ENCODE results near the gene STIMATE.

Gene STIMATE

DNA sequence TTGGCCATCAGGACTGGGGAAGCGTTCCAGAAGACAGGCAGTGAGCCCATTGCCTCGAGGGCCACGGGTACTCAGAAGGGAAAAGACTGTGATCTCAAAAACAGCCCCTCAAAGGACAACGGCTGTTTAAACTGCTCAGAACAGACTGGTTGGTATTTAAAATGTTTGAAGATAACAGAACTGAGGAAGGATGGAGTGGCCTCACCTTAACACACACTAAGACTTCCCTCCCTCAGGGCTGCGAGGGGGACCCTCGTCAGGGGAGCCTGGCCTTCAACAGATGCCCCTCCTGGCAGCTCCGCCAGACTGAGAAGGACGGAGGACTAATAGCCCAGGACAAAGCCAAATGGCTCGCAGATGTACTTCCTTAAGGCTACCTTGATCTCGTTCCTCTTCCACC lies 2.6 kb downstream of the STIMATE start:
- DNase-seq: no peak

DNA sequence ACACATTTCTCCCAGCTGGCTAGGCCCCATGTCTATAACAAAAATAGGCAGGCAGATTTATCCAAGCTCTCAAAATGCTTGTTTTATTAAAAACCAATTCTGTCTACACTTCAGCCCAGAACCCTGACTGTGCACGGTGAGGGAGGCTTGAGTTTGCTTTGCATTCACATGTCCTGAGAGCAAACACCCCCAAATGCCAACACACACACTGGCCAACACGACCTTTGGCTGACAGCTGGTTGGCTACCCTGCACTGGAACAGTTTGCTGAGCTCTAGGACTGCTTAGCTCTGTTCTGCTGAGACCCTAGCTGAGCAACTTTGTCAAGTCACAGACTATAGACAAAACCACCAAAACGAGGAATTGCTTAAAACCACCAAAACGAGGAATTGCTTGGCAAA lies 3.6 kb downstream of the STIMATE start:
- peak in 1 of 56 donors; percentile 18 for DNase-seq

DNA sequence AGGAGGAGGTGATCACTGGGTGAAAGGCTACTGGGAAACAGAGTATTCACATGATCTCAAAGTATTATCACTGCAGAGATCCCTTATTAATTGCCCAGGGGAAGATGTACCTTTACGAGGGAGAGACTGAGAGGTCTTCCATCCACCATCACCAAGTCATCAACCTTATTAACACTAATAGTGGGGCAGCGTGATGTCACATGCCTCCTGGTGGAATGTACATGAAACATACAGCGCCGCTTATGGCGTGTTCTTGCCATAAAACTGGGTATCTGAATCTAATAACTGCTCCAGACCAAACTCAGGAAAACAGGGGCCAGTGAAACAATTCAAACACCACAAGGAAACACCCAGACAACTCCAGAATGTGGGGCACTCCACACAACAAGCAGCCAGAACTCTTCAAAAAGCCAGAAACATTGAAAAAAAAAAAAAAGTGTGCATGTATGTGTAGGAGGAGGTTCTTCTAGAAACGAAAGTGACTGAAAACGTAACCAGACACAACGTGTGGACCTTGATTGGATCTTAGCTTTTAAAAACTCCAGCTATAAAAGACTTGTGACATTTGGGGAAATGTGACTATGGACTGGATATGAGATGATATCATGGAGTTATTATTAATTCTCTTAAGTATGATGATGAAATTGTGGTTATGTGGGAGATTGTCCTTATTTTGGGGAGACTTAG lies 4.6 kb downstream of the STIMATE start:
- DNase-seq: no peak

DNA sequence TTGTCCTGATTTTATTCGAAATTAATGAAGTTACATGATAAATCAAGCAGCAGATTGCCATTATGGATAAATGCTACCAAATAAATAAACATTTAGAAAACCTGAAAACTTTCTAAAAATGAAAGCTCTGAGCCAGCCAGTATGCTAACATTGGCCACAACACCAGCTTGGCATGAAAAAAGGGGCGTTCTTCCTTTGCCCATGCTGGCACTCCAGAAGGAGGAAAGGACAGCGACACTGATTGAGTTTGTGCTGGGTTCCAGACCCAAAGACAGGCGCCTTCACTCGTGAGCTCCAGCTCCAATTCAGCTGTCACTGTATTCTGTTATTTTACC lies 5.1 kb downstream of the STIMATE start:
- DNase-seq: peak in 1 of 56 donors; percentile 6

DNA sequence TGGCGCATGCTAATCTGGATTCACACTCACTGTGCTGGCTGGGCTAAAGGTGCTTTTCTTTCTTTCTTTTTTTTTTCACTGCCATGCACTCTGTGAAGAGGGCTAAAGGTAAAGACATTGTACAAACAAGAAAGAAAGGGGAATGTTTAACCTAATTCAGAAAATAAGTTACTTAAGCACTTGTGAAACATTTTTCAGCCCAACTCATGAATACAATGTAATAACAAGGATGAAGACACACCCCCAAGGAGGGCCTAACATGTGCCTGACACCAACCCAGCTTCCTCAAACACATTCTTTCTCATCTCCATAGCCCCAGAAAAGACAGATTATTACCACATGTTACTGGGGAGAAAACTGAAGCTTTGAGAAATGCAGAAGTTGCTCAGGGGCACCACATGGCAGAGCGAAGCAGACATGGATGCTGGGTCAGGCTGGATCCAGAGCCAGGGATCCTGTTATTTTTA lies 5.7 kb downstream of the STIMATE start:
- no peak for DNase-seq

DNA sequence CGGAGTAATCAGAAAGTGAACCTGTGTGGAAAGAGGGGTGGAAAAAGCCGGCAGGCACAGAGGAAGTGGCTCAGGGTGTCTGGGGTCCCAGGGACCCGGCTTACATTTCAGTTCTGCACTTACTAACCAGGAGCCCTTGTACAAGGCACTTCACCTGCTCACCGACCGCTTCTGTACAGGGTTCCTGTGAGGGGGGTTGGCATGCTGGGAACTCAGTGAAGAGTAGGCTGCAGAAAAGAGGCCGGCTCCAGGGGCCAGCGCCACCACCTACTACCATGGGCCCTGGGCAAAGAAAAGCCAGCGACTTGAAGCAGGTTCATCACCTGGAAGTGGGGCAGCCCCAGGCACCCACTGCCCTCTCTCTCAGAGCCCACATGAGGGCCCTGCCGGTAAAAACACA lies 6.2 kb downstream of the STIMATE start:
- no peak for DNase-seq

DNA sequence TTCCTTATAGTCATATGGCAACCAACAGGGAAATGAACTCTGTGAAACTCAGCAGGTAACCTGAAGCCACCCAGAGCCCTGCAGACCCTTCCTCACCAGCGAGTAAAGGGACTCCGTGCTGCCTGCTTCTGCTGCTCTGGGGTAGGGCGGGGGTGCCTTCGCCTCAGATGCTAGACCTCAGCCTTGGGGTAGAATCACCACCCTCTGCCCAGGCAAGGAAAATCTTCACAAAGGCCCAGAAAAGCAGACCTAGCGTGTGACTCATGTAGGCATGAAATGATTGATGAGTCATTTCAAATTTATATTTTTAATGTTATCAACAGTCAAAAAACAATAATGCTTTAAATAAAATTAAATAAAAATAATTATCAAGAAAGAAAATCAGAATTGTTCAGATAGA lies 6.6 kb downstream of the STIMATE start:
- DNase-seq: no peak

DNA sequence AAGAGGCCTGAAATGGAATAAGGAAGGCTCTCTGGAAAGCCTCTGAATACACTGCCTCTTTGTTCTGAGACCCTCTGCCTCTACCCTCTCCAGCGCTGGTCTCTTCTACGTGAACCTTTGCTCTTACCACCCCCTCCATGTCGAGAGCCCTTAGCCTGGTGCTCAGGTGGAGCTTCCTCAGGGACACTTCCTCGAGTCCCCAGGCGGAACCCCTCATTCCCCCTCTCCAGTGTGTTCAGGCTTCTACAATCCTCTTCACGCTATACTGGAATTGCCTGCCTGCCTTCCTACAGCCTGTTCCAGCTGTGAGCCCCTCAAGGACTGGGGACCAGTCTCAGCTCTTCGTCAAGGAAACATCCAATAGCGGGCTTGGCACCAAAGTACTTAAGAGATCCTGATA lies 7.4 kb downstream of the STIMATE start:
- DNase-seq: no peak

DNA sequence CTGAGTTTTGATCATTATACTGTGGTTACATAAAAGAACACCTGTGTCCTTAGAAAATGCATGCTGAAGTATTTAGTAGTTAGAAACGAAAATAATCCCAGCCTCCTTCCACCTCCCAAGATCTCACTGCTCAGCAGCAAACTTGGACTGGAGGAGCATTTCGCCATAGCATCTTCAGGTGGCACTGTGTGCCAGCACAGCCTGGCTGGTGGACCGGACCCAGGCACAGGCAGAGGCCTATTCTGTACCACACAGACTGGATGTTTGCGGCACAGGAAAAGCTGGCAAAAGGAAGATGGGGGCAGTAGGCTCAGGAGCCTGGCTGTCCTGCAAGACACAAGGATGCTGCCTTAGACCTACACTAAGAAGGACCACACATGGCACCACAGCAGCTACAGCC lies 10.2 kb downstream of the STIMATE start:
- DNase-seq: no peak

DNA sequence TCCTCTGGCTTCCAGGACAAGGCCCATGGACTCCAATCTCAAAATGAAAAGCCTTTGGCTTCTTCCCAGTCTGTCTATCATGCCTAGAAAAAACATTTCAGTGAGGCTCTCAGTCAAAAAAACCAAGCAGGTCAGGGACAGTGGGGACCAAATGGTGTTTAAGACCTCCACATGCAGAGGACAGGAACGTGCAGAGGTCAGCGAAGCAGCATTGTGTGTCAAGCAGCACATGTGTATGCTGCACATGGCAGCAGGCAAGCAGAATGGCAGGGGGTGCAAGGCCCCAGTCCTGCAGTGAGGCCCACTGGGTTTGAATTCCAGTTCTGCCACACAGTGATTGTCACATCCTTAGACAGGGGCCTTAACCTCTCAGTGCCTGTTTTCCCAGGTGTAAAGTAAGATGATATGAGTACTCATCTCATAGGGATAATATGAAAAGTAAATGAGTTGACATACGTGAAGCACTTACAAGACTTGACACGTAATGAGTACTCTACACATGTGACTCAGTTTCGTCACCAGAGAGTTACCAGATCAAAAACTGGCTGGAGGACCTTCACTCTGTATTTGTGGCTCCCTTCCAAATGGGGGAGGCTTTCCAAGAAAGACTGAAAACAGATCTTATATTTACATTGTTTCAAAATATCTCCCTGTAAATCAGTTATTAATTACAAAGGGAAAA lies 11.2 kb downstream of the STIMATE start:
- no peak for DNase-seq

DNA sequence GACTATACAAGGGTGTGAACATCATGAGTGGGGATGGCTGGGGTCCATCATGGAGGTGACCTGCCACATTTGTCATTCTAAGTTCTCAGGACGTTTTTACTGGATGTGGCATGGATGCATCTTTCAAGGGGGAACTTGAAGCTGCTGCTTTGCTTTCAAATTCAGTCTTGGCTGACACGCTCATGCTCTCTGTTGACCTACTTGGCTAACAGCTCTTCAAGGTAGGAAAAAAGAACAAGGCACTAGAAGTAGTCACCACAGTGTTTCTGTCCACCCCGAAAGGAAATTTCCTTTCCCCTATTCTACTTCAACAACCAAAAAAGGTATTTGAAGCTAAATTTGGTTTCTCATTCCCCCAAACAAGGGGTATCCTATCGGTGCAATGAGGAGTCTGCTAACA lies 15.0 kb downstream of the STIMATE start:
- no peak for DNase-seq

DNA sequence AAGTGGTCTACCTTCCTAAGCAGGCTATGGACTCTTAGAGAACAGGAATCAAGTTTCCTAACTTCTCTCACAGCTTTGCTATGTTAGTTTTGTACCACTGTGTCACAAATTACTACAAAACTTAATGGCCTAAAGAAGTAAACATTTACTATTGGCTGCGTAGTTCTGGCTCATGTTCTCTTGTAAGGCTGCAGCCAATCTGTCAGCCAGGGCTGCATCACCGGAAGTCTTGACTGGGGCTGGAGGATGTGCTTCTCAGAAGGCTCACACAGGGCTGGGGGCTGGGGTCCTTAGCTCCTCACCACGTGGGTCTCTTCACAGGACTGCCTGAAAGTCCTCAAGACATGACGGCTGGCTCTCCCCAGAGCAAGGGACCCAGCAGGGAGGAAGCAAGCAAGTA lies 15.5 kb downstream of the STIMATE start:
- DNase-seq: no peak

DNA sequence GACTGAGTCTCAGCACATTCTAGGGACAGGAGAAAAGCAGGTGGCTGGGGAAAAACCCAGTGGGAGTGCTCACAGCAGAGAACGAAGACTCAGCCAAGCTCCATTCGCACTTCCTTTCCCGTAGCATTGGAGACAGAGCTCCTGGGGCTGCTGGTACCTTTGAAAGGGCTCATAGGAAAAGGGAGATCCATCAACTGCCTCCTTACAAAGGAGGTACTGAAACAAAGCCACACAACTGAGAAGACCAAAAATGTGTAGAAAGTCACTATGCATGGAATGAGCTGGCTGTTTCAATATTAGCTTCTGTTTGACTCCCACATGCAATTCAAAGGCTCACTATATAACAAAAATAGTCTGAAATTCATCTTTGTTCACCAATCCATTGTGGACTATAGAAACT lies 16.9 kb downstream of the STIMATE start:
- DNase-seq: no peak

DNA sequence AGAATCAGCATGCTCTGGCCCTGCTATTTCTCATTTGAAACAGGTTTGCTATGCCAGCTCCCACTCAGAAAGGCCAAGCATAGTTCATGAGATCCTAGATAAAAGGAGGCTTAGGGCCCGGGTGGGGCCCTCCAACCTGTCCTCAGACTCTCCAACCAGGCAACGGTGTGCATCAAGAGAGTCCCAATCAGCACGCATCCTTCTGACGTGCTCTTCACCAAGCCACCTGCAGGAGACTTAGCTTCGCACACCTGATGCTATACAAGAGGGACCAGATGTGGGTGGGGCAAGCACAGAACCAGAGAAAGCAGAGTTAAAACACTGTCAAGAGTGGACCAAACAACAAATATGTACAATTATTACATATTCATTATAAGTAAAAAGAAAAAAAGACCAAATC lies 17.3 kb downstream of the STIMATE start:
- DNase-seq: no peak

DNA sequence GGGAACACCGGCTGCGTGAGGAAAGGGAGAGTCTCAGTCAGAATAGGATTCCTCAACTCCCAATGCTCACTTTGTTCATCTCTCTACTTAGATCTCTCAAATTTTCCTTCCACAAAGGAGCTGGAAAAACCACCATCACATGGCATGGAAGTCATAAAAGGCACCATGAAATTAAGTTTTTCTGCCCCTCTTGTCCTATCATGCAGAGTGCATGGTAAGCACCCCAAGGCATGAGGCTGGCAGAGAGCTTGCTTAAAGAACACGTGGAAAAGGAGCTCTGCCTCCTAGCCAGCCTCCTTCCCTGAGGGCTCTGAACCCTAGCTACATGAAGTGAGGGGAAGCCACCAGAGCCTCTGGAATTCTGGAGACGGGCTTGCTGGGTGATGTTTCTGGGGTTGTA lies 17.8 kb downstream of the STIMATE start:
- no peak for DNase-seq

DNA sequence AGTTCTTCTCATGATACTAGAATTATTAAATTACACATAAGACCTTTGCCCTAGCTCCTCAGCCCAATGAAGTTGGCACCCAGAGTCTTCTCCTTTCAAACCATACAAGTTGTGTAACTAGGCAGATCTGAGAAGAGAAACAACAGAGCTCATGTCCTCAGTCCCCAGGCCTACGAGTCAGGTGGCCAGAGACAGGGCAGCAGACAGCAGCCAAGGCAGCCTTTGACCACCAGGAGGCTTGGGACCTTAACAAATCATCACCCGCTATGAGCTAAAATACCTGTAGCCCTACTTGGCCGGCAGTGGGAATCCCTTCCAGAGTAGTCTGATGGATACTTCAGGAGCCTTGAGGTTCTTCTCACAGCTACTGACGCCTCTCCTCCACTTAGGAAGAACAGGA lies 18.3 kb downstream of the STIMATE start:
- no peak for DNase-seq

DNA sequence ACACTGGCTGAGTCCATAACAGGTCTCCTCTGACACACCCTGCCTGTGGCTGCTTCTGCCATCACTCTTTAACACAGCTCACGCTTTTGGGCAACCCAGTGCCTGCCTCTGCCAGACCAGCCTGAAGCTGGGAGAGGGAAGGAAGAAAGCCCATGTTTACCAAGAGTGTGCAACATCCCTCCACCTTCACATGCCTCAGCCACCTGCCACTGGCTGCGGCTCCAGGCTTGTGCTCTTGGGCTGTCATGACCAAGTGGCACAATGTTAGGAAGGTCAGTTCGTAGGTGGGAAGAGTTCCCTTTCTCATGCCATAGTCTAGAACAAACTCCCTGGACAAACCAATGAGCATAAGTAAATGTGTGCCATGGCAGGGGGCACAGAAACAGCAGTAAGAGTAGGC lies 20.3 kb downstream of the STIMATE start:
- DNase-seq: no peak

DNA sequence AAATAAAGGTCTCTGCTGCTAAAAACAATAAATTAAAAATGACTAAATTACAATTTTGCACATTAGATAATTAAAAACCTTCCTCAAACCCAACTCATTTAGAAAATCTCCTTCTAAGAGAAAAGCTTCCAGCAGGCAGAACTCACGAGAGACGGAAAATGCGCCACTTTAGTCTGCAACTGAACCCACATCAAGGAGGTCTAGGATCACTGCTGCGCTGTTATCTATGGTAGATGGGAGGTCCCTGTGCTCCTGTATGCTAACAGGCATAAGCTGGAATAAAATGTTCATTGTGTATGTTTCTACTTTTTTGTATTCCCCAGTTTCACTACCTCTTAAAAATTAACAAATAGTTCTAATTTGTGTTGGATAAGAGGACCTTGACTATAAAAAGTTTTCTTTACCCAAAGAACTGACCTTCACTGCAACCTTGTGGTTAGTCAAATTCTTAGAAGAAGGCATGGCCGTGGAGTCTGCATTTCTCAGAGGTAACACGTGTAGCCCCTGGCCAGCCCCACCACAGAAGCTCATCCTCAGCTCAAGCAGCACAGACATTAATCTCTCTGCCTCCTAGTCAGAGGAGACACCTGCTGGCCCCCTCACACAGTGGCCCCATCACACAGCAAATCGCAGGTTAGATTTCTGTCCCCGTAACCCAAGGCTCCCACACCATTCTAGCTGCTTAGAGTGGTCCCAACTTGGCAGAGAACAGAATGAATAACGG lies 22.3 kb downstream of the STIMATE start:
- no peak for DNase-seq

DNA sequence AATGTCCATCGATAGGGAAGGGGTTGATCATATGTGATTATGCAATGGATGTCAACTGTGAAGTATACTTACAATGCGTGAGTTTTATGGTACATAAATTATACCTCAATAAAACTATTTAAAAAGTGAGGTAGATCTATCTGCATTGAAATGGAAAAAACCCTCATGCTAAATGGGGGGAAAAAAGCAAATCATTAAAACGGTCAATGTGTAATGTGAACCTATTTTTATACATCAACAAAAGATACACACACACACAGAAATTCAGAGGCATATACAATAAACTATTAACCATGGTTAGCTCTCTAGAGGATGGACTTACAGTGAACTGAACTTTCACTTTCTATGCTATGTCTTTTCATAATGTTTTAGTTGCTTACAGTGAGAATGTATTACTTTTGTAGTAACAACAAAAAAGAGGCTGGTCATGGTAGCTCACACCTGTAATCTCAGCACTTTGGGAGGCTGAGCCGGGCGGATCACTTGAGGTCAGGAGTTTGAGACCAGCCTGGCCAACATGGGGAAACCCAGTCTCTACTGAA lies 23.1 kb downstream of the STIMATE start:
- DNase-seq: no peak

DNA sequence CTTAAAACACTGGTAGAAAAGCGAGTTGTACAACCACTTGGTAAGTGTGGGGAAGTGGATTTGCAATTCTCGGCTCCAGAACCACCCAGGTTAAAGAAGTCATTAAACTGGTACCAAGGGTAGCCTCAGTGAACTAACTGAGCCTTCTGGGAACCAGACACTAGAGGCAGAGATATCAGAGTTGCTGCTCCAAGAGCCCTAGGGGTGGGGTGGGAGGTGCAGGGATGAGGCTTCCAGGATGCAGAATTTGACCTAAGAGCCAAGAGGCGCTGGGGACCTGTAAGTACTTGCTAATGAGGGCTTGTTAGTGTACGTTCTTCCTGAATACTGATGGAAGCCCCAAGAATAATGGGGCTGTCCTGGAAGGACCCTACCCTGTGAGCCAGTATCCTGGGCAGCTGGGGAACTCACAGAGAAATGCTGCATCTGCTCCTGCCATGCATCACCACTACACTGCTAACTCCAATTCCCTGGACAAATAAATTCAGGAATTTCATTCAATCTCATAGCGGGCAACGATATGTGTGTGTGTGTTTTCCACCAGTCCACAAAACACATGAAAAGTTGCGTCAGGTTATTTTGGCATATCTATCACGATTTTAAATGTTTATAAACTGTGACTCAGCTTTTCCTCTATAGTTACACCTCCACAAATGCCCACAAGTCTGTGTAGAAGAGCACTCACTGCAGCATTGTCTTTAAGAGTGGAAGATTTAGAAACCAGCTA lies 23.8 kb downstream of the STIMATE start:
- DNase-seq: peak in 1 of 56 donors; percentile 9

DNA sequence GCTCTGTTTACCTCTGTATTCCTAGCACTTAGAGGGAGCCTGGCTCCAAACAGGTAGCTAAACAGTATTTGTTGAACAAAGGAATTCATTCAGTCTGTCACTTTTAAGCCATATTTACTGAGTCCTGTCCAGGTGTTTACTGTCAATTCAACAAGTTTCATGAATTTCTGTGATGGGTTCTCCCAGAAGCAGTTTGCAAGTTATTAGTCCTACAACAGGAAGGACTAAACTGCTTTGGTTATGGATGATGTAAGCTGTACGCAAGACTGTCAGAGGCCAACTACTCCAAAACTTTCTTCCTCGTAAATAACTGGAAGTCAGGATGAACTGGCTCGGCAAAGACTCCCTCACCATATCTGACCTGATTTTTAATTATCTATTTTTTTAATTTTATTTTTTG lies 25.1 kb downstream of the STIMATE start:
- no peak for DNase-seq

DNA sequence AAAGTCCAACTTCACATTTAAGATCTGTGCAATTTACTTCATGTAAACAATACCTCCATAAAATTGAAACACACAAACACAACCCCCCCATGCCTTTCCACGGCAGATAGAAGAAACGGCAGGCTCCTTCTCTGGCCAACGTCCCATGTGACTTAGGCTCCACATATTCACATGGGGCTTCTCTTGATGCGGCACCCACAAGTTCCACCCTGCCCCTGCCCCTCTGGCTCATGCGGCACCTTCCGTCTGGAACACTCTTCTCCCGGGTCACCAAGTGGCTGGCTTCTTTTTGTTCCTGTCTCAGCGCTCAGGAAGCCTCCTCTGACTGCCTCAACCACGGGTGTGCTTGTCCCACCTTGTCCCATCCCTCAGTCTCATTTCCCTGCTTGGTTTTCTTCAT lies 25.6 kb downstream of the STIMATE start:
- DNase-seq: no peak
